Activated CD8-positive, alpha-beta memory T cell treated with anti-CD3 and anti-CD28 coated beads, Interleukin-2, amount 10 ng/mL, durations not matched to agents 7 days and 5 days (primary cell): ENCODE data around the gene RABGGTB. TPM values are rescaled to one million over a fixed set of nuclear protein-coding genes. Genes with fewer than 3 reads are reported as not detected.
"Not testable (repeated sequence)": the region's sequence is repeated elsewhere in the genome, so short reads cannot be mapped to it uniquely, and the experiment has no call there.

ENCODE experiments used
- ATAC-seq: fragments of 150-1000 bp; cut with Tn5 transposase; one replicate; pipeline ENCODE4 v1.10.0; 2021; ENCODE audit warnings: moderate library complexity
- CTCF ChIA-PET: fragments of 350-600 bp; sonication (Branson Sonifier 250); formaldehyde crosslinking; loops from one replicate; lab custom pipeline; 2021; ENCODE audit warnings: antibody characterized with exemption; lab: Charles Lee
- DNase-seq: peaks from one replicate; pipeline ENCODE4 v3.0.0-alpha.2; 2020
- H3K27ac Mint-ChIP-seq: one replicate; pipeline ENCODE4 v1.8.0; 2021; ENCODE audit warnings: mild to moderate bottlenecking, mixed read lengths
- H3K27me3 Mint-ChIP-seq: one replicate; pipeline ENCODE4 v1.8.0; 2021; ENCODE audit warnings: mixed read lengths
- H3K36me3 Mint-ChIP-seq: one replicate; pipeline ENCODE4 v1.8.0; 2021; ENCODE audit warnings: mild to moderate bottlenecking, mixed read lengths
- H3K4me1 Mint-ChIP-seq: one replicate; pipeline ENCODE4 v1.8.0; 2021; ENCODE audit warnings: mixed read lengths
- H3K4me3 Mint-ChIP-seq: one replicate; pipeline ENCODE4 v1.8.0; 2021; ENCODE audit warnings: mild to moderate bottlenecking, moderate library complexity, mixed read lengths
- H3K9me3 Mint-ChIP-seq: one replicate; pipeline ENCODE4 v1.8.0; 2022; ENCODE audit warnings: low read depth, mixed read lengths
- total RNA-seq, 2 experiments: library from RNA; stranded (reverse); gene quantifications; one replicate each; pipeline ENCODE4 v1.2.3, GENCODE V29; 2021

Gene RABGGTB
- total RNA-seq, 2 experiments from 2014 or later: 94.0 to 114 TPM

DNA sequence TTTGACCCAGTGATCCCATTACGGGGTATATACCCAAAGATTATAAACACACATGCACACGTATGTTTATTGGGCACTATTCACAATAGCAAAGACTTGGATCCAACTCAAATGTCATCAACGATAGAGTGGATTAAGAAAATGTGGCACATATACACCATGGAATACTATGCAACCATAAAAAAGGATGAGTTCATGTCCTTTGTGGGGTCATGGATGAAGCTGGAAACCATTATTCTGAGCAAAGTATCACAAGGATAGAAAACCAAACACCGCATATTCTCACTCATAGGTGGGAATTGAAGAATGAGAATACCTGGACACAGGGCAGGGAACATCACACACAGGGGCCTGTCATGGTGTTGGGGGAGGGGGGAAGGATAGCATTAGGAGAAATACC, 2.1 kb upstream of the RABGGTB start:
- H3K27me3 Mint-ChIP-seq: peaks cover 13% of the 10 kb centered on the region
- peak overlapping the region; percentile 77 for H3K27ac Mint-ChIP-seq
- CTCF ChIA-PET: interaction anchor here (1.7 kb wide), 1 partner anchor 62 kb away, joined by 6 read pairs; no protein-coding TSS in a partner anchor
- not testable (repeated sequence) for DNase-seq, ATAC-seq, H3K9me3 Mint-ChIP-seq
- peak overlapping the region; percentile 49 for H3K4me3 Mint-ChIP-seq
- H3K4me1 Mint-ChIP-seq: peaks cover 26% of the 10 kb centered on the region
- peaks cover 27% of the 10 kb centered on the region for H3K36me3 Mint-ChIP-seq

DNA sequence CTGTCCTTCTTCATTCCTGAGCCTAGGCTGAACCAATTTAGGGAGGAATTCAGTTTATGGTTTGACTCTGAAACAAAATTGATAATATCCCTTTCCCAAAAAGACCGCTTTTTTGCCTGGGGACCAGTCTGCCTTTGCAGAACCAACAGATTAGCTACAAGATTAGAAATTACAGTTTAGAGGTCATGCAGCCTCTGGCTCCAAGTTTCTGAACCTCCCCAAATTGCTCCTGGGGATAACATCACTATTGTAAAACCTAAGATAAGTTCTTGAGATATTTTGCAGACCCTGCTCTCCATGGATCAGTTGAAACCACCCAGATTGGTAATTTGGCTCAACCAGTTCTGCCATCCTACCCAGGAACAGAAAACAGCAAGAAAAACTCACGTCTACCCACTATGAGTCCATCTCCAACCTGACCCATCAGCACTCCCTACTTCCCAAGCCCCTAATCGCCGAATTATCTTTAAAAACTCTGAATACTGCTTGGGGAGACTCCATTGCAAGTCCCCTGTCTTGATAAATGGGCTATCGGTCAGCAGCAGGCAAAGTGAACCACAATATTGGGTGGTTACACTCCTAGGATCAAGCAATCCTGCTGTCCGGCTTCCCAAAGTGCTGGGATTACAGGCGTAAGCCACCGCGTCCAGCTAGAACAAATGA, 605 bp upstream of the RABGGTB start:
- ATAC-seq (peak; percentile 3), DNase-seq (no peak)
- CTCF ChIA-PET: interaction anchor here (1.7 kb wide), 1 partner anchor 63 kb away, joined by 6 read pairs; no protein-coding TSS in a partner anchor
- H3K4me3 Mint-ChIP-seq: peak overlapping the region; percentile 99
- peaks cover 41% of the 10 kb centered on the region for H3K36me3 Mint-ChIP-seq
- H3K27ac Mint-ChIP-seq: peak overlapping the region; percentile 90
- H3K27me3 Mint-ChIP-seq: peaks cover 7% of the 10 kb centered on the region
- H3K9me3 Mint-ChIP-seq: no peaks in the 10 kb centered on the region
- H3K4me1 Mint-ChIP-seq: peaks cover 32% of the 10 kb centered on the region

DNA sequence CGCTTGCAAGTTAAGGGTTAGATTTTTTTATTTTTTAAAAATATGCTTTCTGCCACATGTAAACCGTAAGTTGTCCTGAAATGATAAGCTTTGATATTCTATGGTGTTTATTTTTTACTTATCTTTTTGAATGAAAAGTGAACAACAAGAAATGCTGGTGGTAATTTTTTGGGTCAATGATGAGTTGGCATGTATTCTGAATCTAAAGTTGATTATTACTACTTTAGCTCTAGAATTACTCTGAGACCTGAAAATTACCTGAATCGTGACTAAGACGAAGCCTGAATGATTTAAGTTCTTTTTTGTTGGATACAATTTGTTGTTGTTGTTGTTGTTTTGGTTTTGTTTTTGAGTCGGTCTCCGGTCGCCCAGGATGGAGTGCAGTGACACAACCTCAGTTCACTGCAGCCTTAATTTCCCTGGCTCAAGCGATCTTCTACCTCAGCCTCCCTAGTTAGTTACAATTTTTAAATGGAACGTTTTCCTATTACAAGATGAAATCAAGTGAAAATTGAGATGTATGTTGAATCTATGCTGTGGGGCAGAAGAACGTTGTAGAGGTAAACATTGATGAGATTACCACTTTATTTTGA, 941 bp downstream of the RABGGTB start:
- CTCF ChIA-PET: interaction anchor here (0.7 kb wide), 1 partner anchor 9 kb away, joined by 4 read pairs; no protein-coding TSS in a partner anchor
- H3K4me3 Mint-ChIP-seq: peak overlapping the region; percentile 99
- DNase-seq (no peak), ATAC-seq (no peak)
- no peaks in the 10 kb centered on the region for H3K27me3 Mint-ChIP-seq
- peaks cover 43% of the 10 kb centered on the region for H3K4me1 Mint-ChIP-seq
- H3K36me3 Mint-ChIP-seq: peaks cover 54% of the 10 kb centered on the region
- H3K9me3 Mint-ChIP-seq: no peaks in the 10 kb centered on the region
- peak overlapping the region; percentile 90 for H3K27ac Mint-ChIP-seq

DNA sequence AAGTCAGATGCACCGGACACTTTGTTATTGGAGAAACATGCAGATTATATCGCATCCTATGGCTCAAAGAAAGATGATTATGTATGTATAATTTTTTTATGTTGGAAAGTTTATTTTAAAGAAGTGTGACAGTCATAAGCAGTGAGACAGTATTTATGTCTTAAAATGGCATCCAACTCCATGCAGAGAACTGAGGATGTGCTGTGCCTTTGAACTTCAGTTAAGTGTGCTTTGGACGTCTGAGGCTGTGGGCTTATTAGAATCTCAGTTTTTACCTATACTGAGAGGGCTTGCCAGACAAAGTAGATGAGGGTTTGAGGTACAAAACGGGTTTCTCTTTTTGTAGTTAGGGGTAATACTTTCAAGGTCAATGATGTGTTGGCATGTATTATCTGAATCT, 1.5 kb downstream of the RABGGTB start:
- CTCF ChIA-PET: no interaction called here
- no peaks in the 10 kb centered on the region for H3K27me3 Mint-ChIP-seq
- no peak for ATAC-seq
- DNase-seq: no peak
- H3K36me3 Mint-ChIP-seq: peaks cover 58% of the 10 kb centered on the region
- peaks cover 46% of the 10 kb centered on the region for H3K4me1 Mint-ChIP-seq
- no peaks in the 10 kb centered on the region for H3K9me3 Mint-ChIP-seq
- peak overlapping the region; percentile 99 for H3K4me3 Mint-ChIP-seq
- H3K27ac Mint-ChIP-seq: peak overlapping the region; percentile 90

DNA sequence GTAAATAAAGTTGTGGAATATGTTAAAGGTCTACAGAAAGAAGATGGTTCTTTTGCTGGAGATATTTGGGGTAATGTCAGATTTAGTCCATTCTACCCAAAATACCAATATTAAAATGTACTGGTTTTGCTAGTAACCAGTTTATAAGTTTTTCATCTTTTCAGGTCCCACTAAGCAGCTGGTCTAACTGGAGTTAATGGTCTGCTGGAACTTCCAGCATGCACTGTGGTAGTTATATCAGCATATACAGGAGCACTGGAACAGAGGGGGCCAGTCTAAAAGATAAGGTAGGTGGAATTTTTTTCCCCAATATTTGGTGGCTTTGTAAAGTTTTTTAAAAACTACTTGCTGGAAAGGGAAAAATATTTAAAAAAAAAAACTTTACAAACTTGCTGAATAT, 3.9 kb downstream of the RABGGTB start:
- DNase-seq: no peak
- Mint-ChIP-seq H3K27me3 (no peaks in the 10 kb centered on the region), H3K27ac (peak overlapping the region; percentile 81), H3K4me1 (peaks cover 51% of the 10 kb centered on the region), H3K4me3 (peak overlapping the region; percentile 99), H3K9me3 (no peaks in the 10 kb centered on the region), H3K36me3 (peaks cover 77% of the 10 kb centered on the region)
- ATAC-seq: no peak
- CTCF ChIA-PET: no interaction called here

DNA sequence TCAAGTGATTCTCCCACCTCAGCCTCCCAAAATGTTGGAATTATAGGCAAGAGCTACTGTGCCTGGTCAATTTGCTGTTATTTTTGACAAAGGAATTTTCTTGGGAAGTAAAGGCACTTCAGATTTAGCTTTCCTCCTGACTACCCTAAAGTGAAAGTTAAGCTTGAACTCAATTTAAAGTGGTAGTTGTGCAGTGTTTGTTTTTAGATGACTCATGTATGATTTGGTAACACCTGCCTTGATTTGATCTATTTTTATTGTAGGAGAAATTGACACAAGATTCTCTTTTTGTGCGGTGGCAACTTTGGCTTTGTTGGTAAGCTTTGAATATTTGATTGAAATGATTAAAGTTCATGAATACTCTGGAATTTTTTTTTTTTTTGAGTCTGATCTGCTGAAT, 5.0 kb downstream of the RABGGTB start:
- DNase-seq (no peak), ATAC-seq (no peak)
- H3K9me3 Mint-ChIP-seq: no peaks in the 10 kb centered on the region
- peaks cover 82% of the 10 kb centered on the region for H3K36me3 Mint-ChIP-seq
- peak overlapping the region; percentile 99 for H3K4me3 Mint-ChIP-seq
- no peaks in the 10 kb centered on the region for H3K27me3 Mint-ChIP-seq
- peaks cover 44% of the 10 kb centered on the region for H3K4me1 Mint-ChIP-seq
- H3K27ac Mint-ChIP-seq: peak overlapping the region; percentile 81
- CTCF ChIA-PET: no interaction called here

DNA sequence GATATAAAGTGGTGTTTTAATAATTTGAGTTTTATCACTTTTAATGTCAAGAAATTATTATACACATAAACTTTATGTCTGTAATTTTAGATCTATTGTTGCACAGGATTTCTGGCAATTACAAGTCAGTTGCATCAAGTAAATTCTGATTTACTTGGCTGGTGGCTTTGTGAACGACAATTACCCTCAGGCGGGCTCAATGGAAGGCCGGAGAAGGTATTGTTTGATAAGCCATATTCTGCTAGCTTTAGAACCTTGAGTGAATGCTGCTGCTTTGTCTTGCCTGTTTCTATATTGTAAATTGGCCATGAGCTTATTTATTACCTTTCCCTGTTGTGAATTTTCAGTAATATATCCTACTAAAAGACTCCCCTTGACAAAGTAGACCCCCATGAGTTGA, 6.0 kb downstream of the RABGGTB start:
- Mint-ChIP-seq H3K9me3 (no peaks in the 10 kb centered on the region), H3K27ac (no peak overlapping the region), H3K4me1 (peaks cover 44% of the 10 kb centered on the region), H3K4me3 (no peak overlapping the region), H3K36me3 (peaks cover 80% of the 10 kb centered on the region), H3K27me3 (no peaks in the 10 kb centered on the region)
- no peak for ATAC-seq
- DNase-seq: no peak
- CTCF ChIA-PET: no interaction called here

DNA sequence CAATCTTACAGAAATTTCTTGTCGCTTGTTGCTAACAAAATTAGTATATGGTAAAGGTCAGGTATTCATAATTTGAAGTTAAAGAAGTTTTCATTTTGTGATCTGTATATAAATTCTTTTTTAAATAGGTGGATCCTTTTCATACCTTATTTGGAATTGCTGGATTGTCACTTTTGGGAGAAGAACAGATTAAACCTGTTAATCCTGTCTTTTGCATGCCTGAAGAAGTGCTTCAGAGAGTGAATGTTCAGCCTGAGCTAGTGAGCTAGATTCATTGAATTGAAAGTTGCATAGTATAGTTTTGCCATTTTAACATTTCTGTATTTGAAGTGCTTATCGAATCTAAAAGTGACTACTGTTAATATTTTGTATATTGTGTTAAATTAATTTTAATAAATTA, 8.3 kb downstream of the RABGGTB start:
- Mint-ChIP-seq H3K27ac (no peak overlapping the region), H3K36me3 (peaks cover 72% of the 10 kb centered on the region), H3K9me3 (no peaks in the 10 kb centered on the region), H3K27me3 (no peaks in the 10 kb centered on the region), H3K4me1 (peaks cover 36% of the 10 kb centered on the region), H3K4me3 (no peak overlapping the region)
- ATAC-seq (no peak), DNase-seq (no peak)
- CTCF ChIA-PET: interaction anchor here (1.9 kb wide), 1 partner anchor 8 kb away, joined by 4 read pairs; no protein-coding TSS in a partner anchor

DNA sequence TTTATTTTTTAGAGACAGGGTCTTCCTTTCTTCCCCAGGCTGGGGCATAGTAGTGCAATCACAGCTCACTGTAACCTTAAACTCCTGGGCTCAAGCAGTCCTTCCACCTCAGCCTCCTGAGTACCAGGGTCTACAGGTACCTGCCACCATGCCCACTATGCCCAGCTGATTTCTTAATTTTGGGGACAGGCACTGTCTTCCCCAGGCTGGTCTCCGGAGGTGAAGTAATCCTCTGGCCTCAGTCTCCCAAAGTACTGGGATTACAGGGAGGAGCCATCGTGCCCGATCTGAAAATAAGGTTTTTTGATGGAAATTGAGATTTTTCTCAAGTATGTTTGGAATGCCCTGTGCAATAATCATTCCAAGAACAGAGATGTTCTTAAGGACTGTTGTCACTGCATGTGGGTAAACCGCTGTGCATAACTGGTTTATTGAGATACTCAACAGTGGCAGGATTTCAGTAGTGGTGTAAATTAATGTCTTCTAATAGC, 9.7 kb downstream of the RABGGTB start:
- Mint-ChIP-seq H3K9me3 (no peaks in the 10 kb centered on the region), H3K4me3 (no peak overlapping the region), H3K36me3 (peaks cover 64% of the 10 kb centered on the region), H3K27ac (no peak overlapping the region), H3K4me1 (peaks cover 24% of the 10 kb centered on the region), H3K27me3 (no peaks in the 10 kb centered on the region)
- CTCF ChIA-PET: interaction anchor here (1.2 to 1.9 kb wide), 3 partner anchors 9 to 47 kb away, joined by 3 to 4 read pairs (median 3); no protein-coding TSS in a partner anchor
- ATAC-seq: no peak
- DNase-seq: no peak

DNA sequence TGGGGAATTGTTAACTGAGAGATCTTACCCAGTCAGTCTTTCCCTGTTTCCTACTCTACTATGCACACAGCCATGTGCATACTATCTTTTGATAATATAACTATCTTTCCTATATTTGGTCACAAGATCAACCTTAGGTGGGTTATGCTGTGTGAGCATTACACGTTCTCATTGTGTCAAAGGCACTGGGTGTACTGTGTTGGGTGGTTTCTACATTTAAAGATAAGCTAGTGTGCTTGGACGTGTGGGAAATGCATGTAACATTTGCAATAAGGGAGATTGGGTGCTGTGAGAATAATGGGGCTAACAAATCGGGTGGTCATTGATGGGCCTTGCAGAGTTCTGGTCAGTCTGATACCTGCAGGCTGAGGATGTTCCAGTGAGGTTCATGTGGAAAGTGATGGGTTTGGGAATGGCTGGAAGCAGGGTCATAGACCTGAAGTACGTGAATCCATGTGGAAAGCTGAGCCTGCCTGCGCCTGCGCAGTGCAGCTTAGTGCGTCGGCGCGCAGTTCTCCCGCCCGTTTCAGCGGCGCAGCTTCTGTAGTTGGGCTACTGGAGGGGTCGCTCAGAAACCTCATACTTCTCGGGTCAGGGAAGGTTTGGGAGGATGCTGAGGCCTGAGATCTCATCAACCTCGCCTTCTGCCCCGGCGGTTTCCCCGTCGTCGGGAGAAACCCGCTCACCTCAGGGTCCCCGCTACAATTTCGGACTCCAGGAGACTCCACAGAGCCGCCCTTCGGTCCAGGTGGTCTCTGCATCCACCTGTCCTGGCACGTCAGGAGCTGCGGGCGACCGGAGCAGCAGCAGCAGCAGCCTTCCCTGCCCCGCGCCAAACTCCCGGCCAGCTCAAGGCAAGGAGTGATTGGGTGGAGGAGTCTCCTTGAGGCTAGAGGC, 10.6 kb downstream of the RABGGTB start, which contains the start of gene MSH4:
MSH4 (plus strand) TSS at position 507 of the 897 bp plus-strand sequence; CDS start at position 611, 104 bp downstream.
- peaks cover 55% of the 10 kb centered on the region for H3K36me3 Mint-ChIP-seq
- no peaks in the 10 kb centered on the region for H3K9me3 Mint-ChIP-seq
- DNase-seq (no peak), ATAC-seq (no peak)
- CTCF ChIA-PET: interaction anchor here (1.2 to 1.9 kb wide), 3 partner anchors 8 to 48 kb away, joined by 3 to 4 read pairs (median 3); no protein-coding TSS in a partner anchor
- H3K27me3 Mint-ChIP-seq: no peaks in the 10 kb centered on the region
- H3K4me1 Mint-ChIP-seq: peaks cover 17% of the 10 kb centered on the region
- H3K27ac Mint-ChIP-seq: no peak within 1 kb of the TSS
- no peak within 1 kb of the TSS for H3K4me3 Mint-ChIP-seq

DNA sequence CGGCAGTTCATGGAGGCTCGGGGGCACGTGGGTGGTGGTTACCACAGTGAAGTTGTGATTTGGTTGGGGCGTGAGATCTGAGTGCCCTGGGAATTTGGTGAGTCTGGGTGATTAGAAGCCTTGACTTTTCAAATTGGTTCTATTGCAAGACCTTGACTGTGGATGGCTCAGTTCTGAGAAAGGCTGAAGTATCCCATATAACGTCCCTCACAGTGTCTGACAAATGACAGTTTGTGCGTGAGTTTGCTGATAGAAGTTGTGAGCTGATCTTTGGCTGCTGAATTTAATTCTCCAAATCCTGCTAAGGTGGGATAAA, 11.2 kb downstream of the RABGGTB start:
- DNase-seq: no peak
- Mint-ChIP-seq H3K4me3 (no peak overlapping the region), H3K36me3 (peaks cover 51% of the 10 kb centered on the region), H3K9me3 (no peaks in the 10 kb centered on the region), H3K27ac (no peak overlapping the region), H3K27me3 (no peaks in the 10 kb centered on the region), H3K4me1 (peaks cover 12% of the 10 kb centered on the region)
- CTCF ChIA-PET: interaction anchor here (1.2 kb wide), 1 partner anchor 48 kb away, joined by 3 read pairs; no protein-coding TSS in a partner anchor
- ATAC-seq: no peak

DNA sequence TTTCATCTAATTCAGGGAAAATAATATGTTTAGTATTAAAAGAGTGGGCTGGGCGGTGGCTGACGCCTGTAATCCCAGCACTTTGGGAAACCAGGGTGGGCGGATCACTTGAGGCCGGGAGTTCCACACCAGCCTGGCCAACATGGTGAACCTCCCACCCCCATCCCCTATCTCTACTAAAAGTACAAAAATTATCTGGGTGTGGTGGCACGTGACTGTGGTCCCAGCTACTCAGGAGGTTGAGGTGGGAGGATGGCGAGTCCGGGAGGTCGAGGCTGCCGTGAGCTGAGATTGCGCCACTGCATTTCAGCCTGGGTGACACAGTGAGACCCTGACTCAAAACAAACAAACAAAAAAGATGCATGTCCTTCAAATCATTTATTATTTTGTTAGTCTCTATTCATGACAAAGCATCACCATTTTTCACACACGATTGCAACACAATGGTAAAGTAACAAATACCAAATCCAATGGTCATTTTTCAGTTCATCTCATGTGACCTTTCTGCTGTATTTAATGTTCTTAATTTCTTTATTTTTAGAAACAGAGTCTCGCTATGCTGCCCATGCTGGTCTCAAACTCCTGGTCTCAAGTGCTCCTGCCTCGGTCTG, 11.7 kb downstream of the RABGGTB start:
- DNase-seq (no peak), ATAC-seq (no peak)
- no peak overlapping the region for H3K27ac Mint-ChIP-seq
- no peak overlapping the region for H3K4me3 Mint-ChIP-seq
- peaks cover 46% of the 10 kb centered on the region for H3K36me3 Mint-ChIP-seq
- H3K4me1 Mint-ChIP-seq: peaks cover 10% of the 10 kb centered on the region
- H3K27me3 Mint-ChIP-seq: no peaks in the 10 kb centered on the region
- H3K9me3 Mint-ChIP-seq: no peaks in the 10 kb centered on the region
- CTCF ChIA-PET: no interaction called here

DNA sequence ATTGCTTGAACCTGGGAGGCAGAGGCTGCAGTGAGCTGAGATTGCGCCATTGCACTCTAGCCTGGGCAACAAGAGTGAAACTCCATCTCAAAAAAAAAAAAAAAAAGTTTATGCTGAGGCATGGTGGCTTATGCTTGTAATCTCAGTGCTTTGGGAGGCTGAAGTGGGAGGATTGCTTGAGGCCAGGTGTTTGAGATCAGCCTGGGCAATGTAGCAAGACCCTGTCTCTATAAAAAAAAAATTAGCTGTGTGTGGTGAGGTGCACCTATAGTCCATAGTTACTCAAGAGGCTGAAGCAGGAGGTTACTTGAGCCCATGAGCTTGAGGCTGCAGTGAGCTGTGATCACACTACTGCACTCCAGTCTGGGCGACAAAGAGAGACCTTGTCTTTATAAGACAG, 15.4 kb downstream of the RABGGTB start:
- peaks cover 20% of the 10 kb centered on the region for H3K36me3 Mint-ChIP-seq
- CTCF ChIA-PET, H3K4me3 Mint-ChIP-seq, H3K27me3 Mint-ChIP-seq, H3K9me3 Mint-ChIP-seq, H3K27ac Mint-ChIP-seq, DNase-seq, ATAC-seq, H3K4me1 Mint-ChIP-seq: not testable (repeated sequence)
